Cardiac septum (tissue), 1 donor: ENCODE measurements around the gene SMU1. TPM values are rescaled to one million over a fixed set of nuclear protein-coding genes. Genes with fewer than 3 reads are reported as not detected.

Experiments used
- total RNA-seq: library from RNA; stranded (reverse); fragmentation: NEBNext Ultra II Directional; extraction: Animal tissue kit (Norgen Biotek cat#: 25700); gene quantifications from one replicate; pipeline ENCODE4 v1.2.1, GENCODE V29; 2021
- donor health status: DM: no; HTN: no; CAD: no.

Gene SMU1
- total RNA-seq, 1 donor from 2014 or later = 16.4 TPM

Other genes with a start within 250 kb of the SMU1 start
- gene APTX, start 75.0 kb downstream of the SMU1 start, total RNA-seq = 18.7 TPM
- gene DNAJA1, start 51.4 kb downstream of the SMU1 start, total RNA-seq = 87.6 TPM
- gene B4GALT1, start 90.7 kb upstream of the SMU1 start, total RNA-seq = 35.7 TPM
- not detected for gene SPINK4, start 163.5 kb upstream of the SMU1 start, total RNA-seq
- gene BAG1, start 188.0 kb upstream of the SMU1 start, total RNA-seq = 150 TPM
- gene CHMP5, start 188.4 kb upstream of the SMU1 start, total RNA-seq = 53.8 TPM
- 38.0 TPM for gene NFX1, start 213.8 kb upstream of the SMU1 start, total RNA-seq